Ovary (tissue), 9 donors: ENCODE measurements around the gene NRXN3. TPM values are rescaled to one million over a fixed set of nuclear protein-coding genes. Genes with fewer than 3 reads are reported as not detected.

Source experiments
- DNase-seq, 5 donors: peaks; one replicate each; pipeline ENCODE4 v3.0.0-alpha.2; 2019 to 2020
- H3K27ac ChIP-seq, 2 donors: fragments of 200-600 bp; one replicate each; pipeline versions ENCODE4 v1.5.1 to v1.8.0; 2019 to 2022
- H3K27me3 ChIP-seq: fragments of 200-600 bp; one replicate; pipeline ENCODE4 v1.8.0; 2022
- H3K36me3 ChIP-seq: fragments of 200-600 bp; sonication (generic); one replicate; pipeline ENCODE4 v1.5.1; 2019
- H3K4me1 ChIP-seq: one replicate; pipeline ENCODE4 v1.8.1; 2013; ENCODE audit warnings: mild to moderate bottlenecking, moderate library complexity; ENCODE audit not compliant: insufficient read depth
- H3K4me3 ChIP-seq: fragments of 200-600 bp; sonication (generic); one replicate; pipeline ENCODE4 v1.5.1; 2017
- H3K9me3 ChIP-seq, 2 donors: fragments of 200-600 bp in 1 of 2; sonication (generic) in 1 of 2; one replicate each; pipeline versions ENCODE4 v1.5.1 to v1.8.1; 2013 to 2019; ENCODE audit warnings: mild to moderate bottlenecking in 1 of 2, moderate library complexity in 1 of 2
- CTCF ChIP-seq, 3 donors: fragments of 450-650 bp in 2 of 3; fragments of 200-600 bp in 1 of 3; IDR thresholded peaks; one replicate each; pipeline versions ENCODE4 v1.5.1 to v1.8.0; 2016 to 2022; ENCODE audit warnings: antibody characterized with exemption in 3 of 3, mild to moderate bottlenecking in 1 of 3
- EP300 ChIP-seq: sonication (generic); formaldehyde crosslinking; IDR thresholded peaks from one replicate; pipeline ENCODE4 v1.6.1; 2017; ENCODE audit warnings: antibody characterized with exemption
- POLR2A ChIP-seq: fragments of 450-650 bp; IDR thresholded peaks from one replicate; pipeline ENCODE4 v1.6.1; 2017; ENCODE audit warnings: antibody characterized with exemption, mild to moderate bottlenecking, moderate library complexity
- WGBS, 3 donors: extraction: QIAGEN DNeasy Blood & Tissue Kit in 1 of 3; methylation state at CpG; one replicate each; pipeline versions ENCODE4 v1.1.5 to v1.1.7; 2013 to 2017; 5-methylcytosine and 5-hydroxymethylcytosine counted together
- intact Hi-C, 4 donors: fragments of 100-400 bp; cut with DNase I; formaldehyde crosslinking; loops; one replicate each; pipeline versions ENCODE4 v1.11.0 to v1.15.1; 2022 to 2023
- polyA plus RNA-seq, 2 donors: library from polyadenylated mRNA; stranded (reverse); fragments of 200-250 nt in 1 of 2; fragments of 350-450 nt in 1 of 2; fragmentation: Illumina TruSeq in 1 of 2; extraction: RNeasy Lipid Tissue Mini Kit (QIAGEN cat#74804) in 1 of 2; gene quantifications; one replicate each; pipeline ENCODE4 v1.2.3, GENCODE V29; 2013 to 2014
- total RNA-seq, 7 donors: library from RNA; depleted of rRNA in 2 of 7; stranded (reverse); fragments of >200 nt in 2 of 7; fragmentation: NEBNext Ultra II Directional in 3 of 7; extraction: Animal tissue kit (Norgen Biotek cat#: 25700) in 3 of 7; gene quantifications; one replicate each; pipeline versions ENCODE4 v1.1.0 to v1.2.4, GENCODE V29; 2016 to 2023
- donor health status: DM: no; HTN: no; CAD: no; lungs with moderate emphysema.
- donor health status: DM: no; HTN: no; CAD: no.
- donor health status: Bipolar disorder and iron deficiency.
- donor health status: DM: yes; HTN: yes; CAD: no.
- donor health status: DM: no; HTN: no; CAD: no.
- donor health status: DM: yes; HTN: yes; CAD: no.

Gene NRXN3
- total and polyA plus RNA-seq, 9 donors, result 0.28 to 6.2 (median 0.82) TPM

DNA sequence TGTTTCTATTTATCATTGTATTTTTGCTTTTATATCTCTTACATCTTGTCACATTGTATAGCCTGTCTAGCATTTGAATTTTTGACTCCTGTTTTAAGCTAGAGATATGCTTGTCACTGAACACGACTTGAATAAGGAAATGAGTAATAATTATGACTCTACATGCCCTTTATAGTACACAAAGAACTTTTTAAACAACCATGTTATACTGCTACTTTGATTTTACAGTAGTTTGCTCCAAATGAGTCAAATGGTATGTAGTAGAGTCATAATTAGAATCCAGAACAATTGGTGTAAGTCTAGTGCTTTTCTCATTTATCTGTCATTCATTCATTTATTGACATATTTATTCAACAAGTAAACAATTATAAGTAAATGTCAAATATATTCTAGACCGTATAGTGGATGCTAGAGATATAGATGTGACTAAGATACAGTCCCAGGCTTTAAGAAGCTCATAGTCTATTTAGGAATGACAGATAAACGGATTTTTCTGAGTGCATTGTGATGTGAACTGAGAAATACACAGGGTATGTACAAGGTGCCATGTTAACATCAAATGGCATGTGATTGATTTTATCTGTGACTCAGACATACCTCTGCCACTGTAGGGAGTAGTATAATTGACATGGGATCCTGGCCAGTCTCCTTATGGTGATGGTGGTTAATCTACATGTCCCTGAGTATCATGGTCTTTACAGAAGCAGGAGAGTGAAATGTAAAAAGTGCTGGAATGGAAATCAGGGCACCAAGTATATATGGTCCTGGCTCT, 1241.4 kb downstream of the NRXN3 start:
- WGBS, 3 donors, result 74 to 79% (median 75%) methylated on average over 3 of the region's 3 CpGs
- intact Hi-C loops, result no loop called here
- H3K36me3 ChIP-seq, result no peaks in the 10 kb centered on the region
- H3K4me1 ChIP-seq, result no peaks in the 10 kb centered on the region
- no peaks in the 10 kb centered on the region for H3K27me3 ChIP-seq
- no peaks in the 10 kb centered on the region for H3K9me3 ChIP-seq
- H3K27ac ChIP-seq, result no peak overlapping the region
- no peak overlapping the region for H3K4me3 ChIP-seq
- TF ChIP-seq CTCF (IDR thresholded peaks at IDR 0.05) (no peak), EP300 (no peak), POLR2A (no peak)
- no peak for DNase-seq

- TF ChIP-seq EP300 (no peak), CTCF (IDR thresholded peaks at IDR 0.05) (no peak), POLR2A (no peak)
- Histone ChIP-seq H3K9me3 (no peaks in the 10 kb centered on the region), H3K4me3 (no peak overlapping the region), H3K27me3 (no peaks in the 10 kb centered on the region), H3K27ac (no peak overlapping the region), H3K36me3 (no peaks in the 10 kb centered on the region), H3K4me1 (no peaks in the 10 kb centered on the region)
- WGBS, 3 donors, result 56 to 82% (median 78%) methylated on average over 2 of the region's 2 CpGs
- no peak for DNase-seq
- intact Hi-C loops, result no loop called here
Measured at GRCh38 chr14:79412822-79413221, 1242.6 kb downstream of the NRXN3 start.

GRCh38 chr14:79413734-79414428, 1243.7 kb downstream of the NRXN3 start:
- WGBS, 3 donors, result 83 to 87% (median 86%) methylated on average over 4 of the region's 4 CpGs
- no peaks in the 10 kb centered on the region for H3K27me3 ChIP-seq
- H3K4me3 ChIP-seq, result no peak overlapping the region
- intact Hi-C loops, result no loop called here
- H3K27ac ChIP-seq, result no peak overlapping the region
- no peaks in the 10 kb centered on the region for H3K9me3 ChIP-seq
- DNase-seq, result no peak
- no peaks in the 10 kb centered on the region for H3K36me3 ChIP-seq
- TF ChIP-seq POLR2A (no peak), CTCF (IDR thresholded peaks at IDR 0.05) (no peak), EP300 (no peak)
- no peaks in the 10 kb centered on the region for H3K4me1 ChIP-seq

- WGBS, 3 donors, result 94 to 100% (median 96%) methylated on average over 1 of the region's 1 CpG
- intact Hi-C loops, result no loop called here
- Histone ChIP-seq H3K27ac (no peak overlapping the region), H3K36me3 (no peaks in the 10 kb centered on the region), H3K9me3 (no peaks in the 10 kb centered on the region), H3K4me3 (no peak overlapping the region), H3K4me1 (no peaks in the 10 kb centered on the region), H3K27me3 (no peaks in the 10 kb centered on the region)
- TF ChIP-seq EP300 (no peak), CTCF (IDR thresholded peaks at IDR 0.05) (no peak), POLR2A (no peak)
- DNase-seq, result no peak
Measured at GRCh38 chr14:79415726-79416125, 1245.6 kb downstream of the NRXN3 start.
